ENCODE measurements around the gene ARL3.
"Not testable (repeated sequence)": the region's sequence is repeated elsewhere in the genome, so short reads cannot be mapped to it uniquely, and the experiment has no call there.

GRCh38 chr10:102716900-102717565 lies 2.8 kb upstream of the ARL3 start:
- not testable (repeated sequence) for TF ChIP-seq POLR2A (IDR thresholded peaks at IDR 0.05; ENCODE audit: low read length); GATA1 (IDR thresholded peaks at IDR 0.05; ENCODE audit: low read depth, low read length)

Data from erythroblast (primary cell).